Thoracic aorta (tissue), 2 donors: ENCODE data around the gene GLRX5. TPM values are rescaled to one million over a fixed set of nuclear protein-coding genes. Genes with fewer than 3 reads are reported as not detected.

Experiments
- ATAC-seq: fragments of 150-250 bp; one replicate; pipeline ENCODE4 v1.8.0; 2017; ENCODE audit warnings: low read depth; ENCODE audit not compliant: insufficient number of reproducible peaks, low FRiP score
- DNase-seq: peaks from one replicate; pipeline ENCODE4 v3.0.0-alpha.2; 2020; ENCODE audit warnings: low spot score
- H3K27ac ChIP-seq, 2 donors: fragments of 200-600 bp; sonication (generic); 1 replicate in 1 of 2; 2 replicates in 1 of 2; pipeline ENCODE4 v1.5.1; 2016; ENCODE audit warnings: mild to moderate bottlenecking in 2 of 2, moderate library complexity in 2 of 2
- H3K27me3 ChIP-seq: fragments of 200-600 bp; sonication (generic); replicated peaks from 2 replicates; pipeline ENCODE4 v1.6.0; 2016; ENCODE audit warnings: mild to moderate bottlenecking; ENCODE audit not compliant: insufficient read depth
- H3K36me3 ChIP-seq: fragments of 200-600 bp; sonication (generic); one replicate; pipeline ENCODE4 v1.5.1; 2016
- H3K4me1 ChIP-seq, 2 donors: fragments of 200-600 bp; sonication (generic); 1 replicate in 1 of 2; 2 replicates in 1 of 2; pipeline versions ENCODE4 v1.5.1 to v1.6.0; 2016; ENCODE audit warnings: low read depth in 2 of 2, mild to moderate bottlenecking in 1 of 2; ENCODE audit not compliant: control insufficient read depth in 1 of 2
- H3K4me3 ChIP-seq: fragments of 200-600 bp; sonication (generic); 2 replicates; pipeline ENCODE4 v1.5.1; 2016; ENCODE audit warnings: mild to moderate bottlenecking
- H3K9me3 ChIP-seq: fragments of 200-600 bp; sonication (generic); 2 replicates; pipeline ENCODE4 v1.5.1; 2016
- CTCF ChIP-seq: fragments of 200-600 bp; sonication (generic); IDR thresholded peaks from one replicate; pipeline ENCODE4 v1.5.1; 2019; ENCODE audit warnings: antibody characterized with exemption
- total RNA-seq, 2 donors: library from RNA; depleted of rRNA; stranded (reverse); fragments of >200 nt; gene quantifications; one replicate each; pipeline versions ENCODE4 v1.1.0 to v1.2.3, GENCODE V29; 2016

Gene GLRX5
- total RNA-seq, 2 donors from 2014 or later, result 19.6 to 22.9 TPM

DNA sequence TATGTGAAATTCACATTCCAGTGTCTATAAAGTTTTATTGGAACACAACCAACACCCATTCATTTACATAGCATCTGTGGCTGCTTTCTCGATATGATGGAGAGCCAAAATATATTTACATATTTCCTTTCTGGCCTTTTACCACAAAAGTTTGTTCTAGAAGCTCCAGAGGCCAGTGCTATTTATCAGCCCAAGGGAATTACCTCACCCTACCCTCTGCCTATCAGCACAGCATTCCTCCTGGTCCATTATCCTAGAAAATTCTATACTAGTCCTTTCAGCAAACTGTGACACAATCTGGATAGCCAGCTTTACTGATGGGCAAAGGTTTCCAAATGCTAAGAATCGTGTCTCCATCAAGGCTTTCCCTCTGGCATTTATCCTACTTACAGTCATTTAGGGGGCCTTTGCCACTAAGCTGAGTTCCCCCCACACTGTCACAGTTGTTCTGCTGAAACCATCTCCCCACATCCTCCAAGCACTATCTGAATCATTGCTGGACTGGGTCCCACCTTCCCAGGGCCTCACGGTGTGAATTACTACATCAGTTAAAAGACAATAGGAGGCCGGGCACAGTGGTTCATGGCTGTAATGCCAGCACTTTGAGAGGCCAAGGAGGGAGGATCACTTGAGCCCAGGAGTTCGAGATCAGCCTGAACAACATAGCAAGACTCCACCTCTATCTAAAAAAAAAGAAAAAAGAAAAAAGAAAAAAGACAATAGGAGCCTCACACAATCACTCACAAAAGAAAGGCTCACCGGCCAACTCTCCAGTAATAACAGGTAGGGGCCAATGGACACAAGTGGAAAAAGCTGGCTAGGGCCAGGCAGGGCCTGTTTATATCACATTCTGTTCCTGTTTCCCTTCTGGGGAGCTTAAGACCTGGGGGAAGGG lies 30.5 kb upstream of the GLRX5 start:
- DNase-seq, result no peak
- Histone ChIP-seq H3K27me3 (no peaks in the 10 kb centered on the region), H3K27ac (no peak overlapping the region), H3K36me3 (no peaks in the 10 kb centered on the region), H3K4me3 (no peak overlapping the region), H3K4me1 (peaks cover 25 to 59% of the 10 kb centered on the region in 2 donors), H3K9me3 (no peaks in the 10 kb centered on the region)
- no peak for TF ChIP-seq CTCF
- ATAC-seq, result no peak

DNA sequence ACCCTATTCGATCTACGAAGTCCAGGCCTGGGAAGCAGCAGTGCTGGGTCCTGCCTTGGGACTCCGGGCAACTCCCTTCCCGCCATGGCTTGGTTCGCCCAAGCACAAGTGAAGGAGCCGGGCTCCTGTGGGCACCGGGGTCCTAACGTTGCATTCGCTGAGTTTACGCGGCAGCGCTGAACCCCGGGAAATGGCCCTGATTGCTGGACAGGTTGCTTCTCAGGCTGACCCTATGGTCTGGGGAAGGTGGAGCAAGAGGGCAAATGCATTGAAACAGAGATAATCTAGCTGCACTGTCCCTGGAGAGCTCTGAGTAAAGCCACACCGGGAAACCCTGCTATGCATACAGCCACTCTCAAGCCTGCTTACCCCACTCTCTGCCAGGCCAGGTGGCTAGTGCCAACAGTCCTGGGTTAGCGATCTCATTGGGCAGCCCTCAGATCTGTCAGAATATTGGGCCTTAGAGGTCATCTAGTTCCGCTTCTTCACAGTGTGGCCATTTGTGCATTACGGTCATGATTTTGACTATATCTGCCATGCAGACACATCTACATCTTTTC lies 29.7 kb upstream of the GLRX5 start:
- H3K36me3 ChIP-seq, result no peaks in the 10 kb centered on the region
- H3K9me3 ChIP-seq, result no peaks in the 10 kb centered on the region
- H3K27ac ChIP-seq, result no peak overlapping the region
- peaks cover 25 to 57% of the 10 kb centered on the region in 2 donors for H3K4me1 ChIP-seq
- ATAC-seq (no peak), DNase-seq (no peak)
- H3K4me3 ChIP-seq, result no peak overlapping the region
- H3K27me3 ChIP-seq, result no peaks in the 10 kb centered on the region
- TF ChIP-seq CTCF, result no peak

- Histone ChIP-seq H3K4me3 (peak overlapping the region; percentile 35), H3K36me3 (no peaks in the 10 kb centered on the region), H3K27me3 (no peaks in the 10 kb centered on the region), H3K9me3 (no peaks in the 10 kb centered on the region), H3K27ac (peak overlapping the region; percentile 80 to 82), H3K4me1 (peaks cover 16 to 43% of the 10 kb centered on the region in 2 donors)
- ATAC-seq (peak; percentile 94), DNase-seq (no peak)
- TF ChIP-seq CTCF, result no peak
Observed at GRCh38 chr14:95507174-95507573, 27.7 kb upstream of the GLRX5 start.

- peak overlapping the region; percentile 35 for H3K4me3 ChIP-seq
Observed at GRCh38 chr14:95507701-95508103, 27.1 kb upstream of the GLRX5 start.

More at GRCh38 chr14:95507701-95508103, 27.1 kb upstream of the GLRX5 start:
- H3K36me3 ChIP-seq, result no peaks in the 10 kb centered on the region
- H3K27ac ChIP-seq, result peak overlapping the region; percentile 80 to 82
- no peaks in the 10 kb centered on the region for H3K9me3 ChIP-seq
- DNase-seq (no peak), ATAC-seq (peak; percentile 11)
- peaks cover 16 to 43% of the 10 kb centered on the region in 2 donors for H3K4me1 ChIP-seq
- no peak for TF ChIP-seq CTCF
- no peaks in the 10 kb centered on the region for H3K27me3 ChIP-seq
